Renal pelvis (tissue), 4 donors: ENCODE measurements around the gene NPPA. TPM values are rescaled to one million over a fixed set of nuclear protein-coding genes. Genes with fewer than 3 reads are reported as not detected.

ENCODE experiments used
- DNase-seq: peaks from one replicate; pipeline ENCODE4 v3.0.0-alpha.2; 2013
- polyA plus RNA-seq, 3 donors: library from polyadenylated mRNA; unstranded; fragments of 120-200 nt; gene quantifications; one replicate each; pipeline ENCODE4 v1.2.1, GENCODE V29; 2013; ENCODE audit not compliant: insufficient read length in 3 of 3

NPPA gene
- polyA plus RNA-seq, 3 donors, result 0.56 to 1.2 (median 0.65) TPM

GRCh38 chr1:11845641-11846335 is 1.8 kb downstream of the NPPA start:
- DNase-seq, result peak; percentile 46

GRCh38 chr1:11842154-11843041 is 5.2 kb downstream of the NPPA start:
- DNase-seq, result no peak

- DNase-seq, result no peak
Observed at GRCh38 chr1:11841245-11842153, 6.1 kb downstream of the NPPA start.

- no peak for DNase-seq
Observed at GRCh38 chr1:11839727-11840705, 7.6 kb downstream of the NPPA start.

- peak; percentile 41 for DNase-seq
Observed at GRCh38 chr1:11838349-11839272, 9.0 kb downstream of the NPPA start.

- DNase-seq, result no peak
Observed at GRCh38 chr1:11837767-11838348, 9.7 kb downstream of the NPPA start.

- DNase-seq, result no peak
Observed at GRCh38 chr1:11836955-11837766, 10.4 kb downstream of the NPPA start.

- DNase-seq, result no peak
Observed at GRCh38 chr1:11835441-11836225, 11.9 kb downstream of the NPPA start.

- no peak for DNase-seq
Observed at GRCh38 chr1:11833900-11834299, 13.7 kb downstream of the NPPA start.

- no peak for DNase-seq
Observed at GRCh38 chr1:11833497-11833896, 14.1 kb downstream of the NPPA start.

GRCh38 chr1:11831945-11832725 is 15.4 kb downstream of the NPPA start:
- DNase-seq, result no peak

GRCh38 chr1:11828511-11828910 is 19.1 kb downstream of the NPPA start:
- DNase-seq, result no peak

GRCh38 chr1:11826946-11827345 is 20.6 kb downstream of the NPPA start:
- DNase-seq, result no peak

GRCh38 chr1:11825131-11825530 is 22.5 kb downstream of the NPPA start:
- no peak for DNase-seq

GRCh38 chr1:11823366-11824137 is 24.0 kb downstream of the NPPA start:
- no peak for DNase-seq

- DNase-seq, result no peak
Observed at GRCh38 chr1:11822091-11822490, 25.5 kb downstream of the NPPA start.
